Measurements from ENCODE around the gene TBPL2.
"Not testable (repeated sequence)": the region's sequence is repeated elsewhere in the genome, so short reads cannot be mapped to it uniquely, and the experiment has no call there.

TBPL2 gene

GRCh38 chr14:55423969-55424368 is 16.4 kb downstream of the TBPL2 start:
- TF ChIP-seq CTCF (IDR thresholded peaks at IDR 0.05; ENCODE audit: low read length, missing control alignments), result no peak
- H3K4me3 ChIP-seq (replicated peaks; ENCODE audit: low read depth, low read length), result no peak overlapping the region
- no peak for DNase-seq (ENCODE audit: low read depth)

GRCh38 chr14:55422338-55422737 is 18.1 kb downstream of the TBPL2 start:
- not testable (repeated sequence) for H3K4me3 ChIP-seq (replicated peaks; ENCODE audit: low read depth, low read length); DNase-seq (ENCODE audit: low read depth)

GRCh38 chr14:55419663-55420062 is 20.8 kb downstream of the TBPL2 start:
- no peak for TF ChIP-seq CTCF (IDR thresholded peaks at IDR 0.05; ENCODE audit: low read length, missing control alignments)

GRCh38 chr14:55418411-55418810 is 22.0 kb downstream of the TBPL2 start:
- H3K4me3 ChIP-seq (replicated peaks; ENCODE audit: low read depth, low read length), result no peak overlapping the region
- TF ChIP-seq CTCF (IDR thresholded peaks at IDR 0.05; ENCODE audit: low read length, missing control alignments), result no peak
- no peak for DNase-seq (ENCODE audit: low read depth)

More at GRCh38 chr14:55419663-55420062, 20.8 kb downstream of the TBPL2 start:
- DNase-seq (ENCODE audit: low read depth), result no peak
- H3K4me3 ChIP-seq (replicated peaks; ENCODE audit: low read depth, low read length), result no peak overlapping the region

- no peak overlapping the region for H3K4me3 ChIP-seq (replicated peaks; ENCODE audit: low read depth, low read length)
- TF ChIP-seq CTCF (IDR thresholded peaks at IDR 0.05; ENCODE audit: low read length, missing control alignments), result no peak
- DNase-seq (ENCODE audit: low read depth), result no peak
Measured at GRCh38 chr14:55417955-55418354, 22.5 kb downstream of the TBPL2 start.

- H3K4me3 ChIP-seq (replicated peaks; ENCODE audit: low read depth, low read length), result no peak overlapping the region
- TF ChIP-seq CTCF (IDR thresholded peaks at IDR 0.05; ENCODE audit: low read length, missing control alignments), result peak; percentile 45
- DNase-seq (ENCODE audit: low read depth), result peak; percentile 22
Measured at GRCh38 chr14:55416866-55417265, 23.6 kb downstream of the TBPL2 start.

GRCh38 chr14:55414551-55414950 is 25.9 kb downstream of the TBPL2 start:
- TF ChIP-seq CTCF (IDR thresholded peaks at IDR 0.05; ENCODE audit: low read length, missing control alignments), result no peak

More at GRCh38 chr14:55414551-55414950, 25.9 kb downstream of the TBPL2 start:
- no peak overlapping the region for H3K4me3 ChIP-seq (replicated peaks; ENCODE audit: low read depth, low read length)
- DNase-seq (ENCODE audit: low read depth), result no peak
